Loucy (cell line): ENCODE measurements around the gene DENND5B.

Source experiments
- H2AFZ ChIP-seq: fragments of 200-600 bp; sonication (generic); 2 replicates; pipeline ENCODE4 v1.6.0; 2016; ENCODE audit warnings: antibody characterized with exemption, mild to moderate bottlenecking, low read length, moderate library complexity
- H3F3A ChIP-seq: fragments of 200-600 bp; 2 replicates; pipeline ENCODE4 v1.6.0; 2016; ENCODE audit warnings: antibody characterized with exemption, low read depth, mild to moderate bottlenecking
- H3K27me3 ChIP-seq: fragments of 200-600 bp; sonication (generic); 2 replicates; pipeline ENCODE4 v1.6.1; 2014; ENCODE audit warnings: low read length, mild to moderate bottlenecking; ENCODE audit not compliant: insufficient read depth, poor library complexity, severe bottlenecking
- H3K36me3 ChIP-seq: fragments of 200-600 bp; sonication (generic); 2 replicates; pipeline ENCODE4 v1.6.1; 2016; ENCODE audit warnings: low read length; ENCODE audit not compliant: insufficient read depth
- H3K4me1 ChIP-seq: fragments of 200-600 bp; sonication (generic); 2 replicates; pipeline ENCODE4 v1.5.1; 2014; ENCODE audit warnings: low read length, mild to moderate bottlenecking; ENCODE audit not compliant: insufficient read depth, poor library complexity, severe bottlenecking
- H3K4me2 ChIP-seq: fragments of 200-600 bp; sonication (generic); 2 replicates; pipeline ENCODE4 v1.6.0; 2014; ENCODE audit warnings: antibody characterized with exemption, low read length, low read depth, mild to moderate bottlenecking; ENCODE audit not compliant: poor library complexity, severe bottlenecking
- H3K4me3 ChIP-seq: fragments of 200-600 bp; sonication (generic); 2 replicates; pipeline ENCODE4 v1.5.1; 2014; ENCODE audit warnings: low read length, mild to moderate bottlenecking, mixed read lengths; ENCODE audit not compliant: poor library complexity, severe bottlenecking
- H3K79me2 ChIP-seq: fragments of 200-600 bp; sonication (generic); 2 replicates; pipeline ENCODE4 v1.6.1; 2014; ENCODE audit warnings: low read length; ENCODE audit not compliant: insufficient read depth
- H3K9ac ChIP-seq: fragments of 200-600 bp; sonication (generic); 2 replicates; pipeline ENCODE4 v1.6.0; 2014; ENCODE audit warnings: mild to moderate bottlenecking, low read depth, low read length, moderate library complexity; ENCODE audit not compliant: poor library complexity, severe bottlenecking
- H3K9me2 ChIP-seq: fragments of 200-600 bp; sonication (generic); replicated peaks from 2 replicates; pipeline ENCODE4 v1.6.1; 2016; ENCODE audit warnings: low read depth, low read length, mixed read lengths
- H3K9me3 ChIP-seq: fragments of 200-600 bp; sonication (generic); 2 replicates; pipeline ENCODE4 v1.6.1; 2014; ENCODE audit warnings: mild to moderate bottlenecking, antibody characterized with exemption, low read length, low read depth; ENCODE audit not compliant: insufficient read depth
- H4K20me1 ChIP-seq: fragments of 200-600 bp; sonication (generic); 2 replicates; pipeline ENCODE4 v1.6.0; 2014; ENCODE audit warnings: antibody characterized with exemption, low read length, mild to moderate bottlenecking; ENCODE audit not compliant: insufficient read depth, poor library complexity, severe bottlenecking
- CTCF ChIP-seq: fragments of 200-600 bp; sonication (generic); conservative IDR thresholded peaks from 2 replicates; pipeline ENCODE4 v1.5.1; 2014; ENCODE audit warnings: mild to moderate bottlenecking, antibody characterized with exemption, low read length
- EZH2phosphoT487 ChIP-seq: fragments of 200-600 bp; IDR thresholded peaks from 2 replicates; pipeline ENCODE4 v1.6.1; 2018; ENCODE audit warnings: antibody characterized with exemption, mild to moderate bottlenecking, moderate library complexity, borderline replicate concordance

The DENND5B gene

GRCh38 chr12:31568498-31568897 is 22.4 kb downstream of the DENND5B start:
- Histone ChIP-seq H3K4me3 (no peak overlapping the region), H3K9me3 (no peaks in the 10 kb centered on the region), H3K27me3 (no peaks in the 10 kb centered on the region), H3F3A (no peaks in the 10 kb centered on the region), H3K9me2 (no peaks in the 10 kb centered on the region), H2AFZ (no peak overlapping the region), H3K4me1 (no peaks in the 10 kb centered on the region), H3K79me2 (peaks cover 3% of the 10 kb centered on the region; the same call in 1 of the 2 replicates), H3K9ac (no peak overlapping the region), H3K36me3 (no peaks in the 10 kb centered on the region), H4K20me1 (no peaks in the 10 kb centered on the region), H3K4me2 (no peak overlapping the region)
- TF ChIP-seq EZH2phosphoT487, result no peak
- no peak for TF ChIP-seq CTCF

- no peaks in the 10 kb centered on the region for H3K36me3 ChIP-seq
- no peaks in the 10 kb centered on the region for H3K4me1 ChIP-seq
- no peaks in the 10 kb centered on the region for H3K27me3 ChIP-seq
- H3K4me3 ChIP-seq, result no peak overlapping the region
- no peaks in the 10 kb centered on the region for H3K9me3 ChIP-seq
- H3F3A ChIP-seq, result no peaks in the 10 kb centered on the region
- no peak overlapping the region for H3K9ac ChIP-seq
- H2AFZ ChIP-seq, result no peak overlapping the region
- no peak overlapping the region for H3K4me2 ChIP-seq
- no peaks in the 10 kb centered on the region for H4K20me1 ChIP-seq
- 0 out of 2 replicates have a peak, but pooled peaks cover 3% of the 10 kb centered on the region for H3K79me2 ChIP-seq
- TF ChIP-seq EZH2phosphoT487, result no peak
- no peak for TF ChIP-seq CTCF
- H3K9me2 ChIP-seq, result no peaks in the 10 kb centered on the region
These were observed 23.9 kb downstream of the DENND5B start for GRCh38 chr12:31567029-31567428.

DNA sequence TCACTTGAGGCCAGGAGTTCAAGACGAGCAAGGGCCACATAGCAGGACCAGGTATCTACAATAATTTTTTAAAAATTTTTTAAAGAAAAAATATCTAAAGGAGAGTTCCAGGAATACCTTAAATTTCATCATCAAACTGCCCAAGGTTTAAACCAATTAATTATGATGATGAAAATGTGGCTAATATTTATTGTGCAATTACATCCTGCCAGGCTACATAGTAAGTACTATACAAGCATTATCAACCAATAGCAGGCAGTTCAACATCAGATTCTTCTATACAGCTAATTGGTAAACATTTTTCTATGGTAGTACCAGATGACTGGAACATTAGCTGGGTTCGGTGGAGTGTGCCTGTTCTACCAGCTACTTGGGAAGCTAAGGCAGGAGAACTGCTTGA is 24.4 kb downstream of the DENND5B start:
- Histone ChIP-seq H3K4me2 (no peak overlapping the region), H4K20me1 (no peaks in the 10 kb centered on the region), H3K9ac (no peak overlapping the region), H3K36me3 (no peaks in the 10 kb centered on the region), H3K9me3 (no peaks in the 10 kb centered on the region), H3K79me2 (0 out of 2 replicates have a peak, but pooled peaks cover 3% of the 10 kb centered on the region), H3K27me3 (no peaks in the 10 kb centered on the region), H3K9me2 (no peaks in the 10 kb centered on the region), H3F3A (no peaks in the 10 kb centered on the region), H3K4me3 (no peak overlapping the region), H2AFZ (no peak overlapping the region), H3K4me1 (no peaks in the 10 kb centered on the region)
- TF ChIP-seq CTCF, result no peak
- TF ChIP-seq EZH2phosphoT487, result no peak
